H1 (cell line): ENCODE results near the gene AIF1. TPM values are rescaled to one million over a fixed set of nuclear protein-coding genes. Genes with fewer than 3 reads are reported as not detected.

Experiments
- CTCF ChIA-PET: fragments of 300-600 bp; sonication (Branson Sonifier 250); formaldehyde crosslinking; loops from one replicate; lab custom pipeline; 2021; ENCODE audit not compliant: partially characterized antibody; lab: Charles Lee
- POLR2A ChIA-PET: fragments of 300-600 bp; sonication (Branson Sonifier 250); formaldehyde crosslinking; loops from one replicate; lab custom pipeline; 2021; ENCODE audit warnings: inconsistent platforms; ENCODE audit not compliant: partially characterized antibody; lab: Charles Lee
- DNase-seq, 2 experiments: peaks; one replicate each; pipeline versions ENCODE4 v3.0.0 to v3.0.0-alpha.2; 2010 to 2022; ENCODE audit warnings: low spot score in 2 of 2, low read depth in 1 of 2, mixed read lengths in 1 of 2
- FAIRE-seq: peaks from 2 replicates; lab custom pipeline; 2011; peaks lifted over from hg19 to GRCh38; lab: Jason Lieb, UNC
- H2AFZ ChIP-seq: 2 replicates; pipeline ENCODE4 v1.8.1; 2012; ENCODE audit warnings: low read length, inconsistent platforms
- H2AK5ac ChIP-seq: 2 replicates; pipeline ENCODE4 v1.6.1; 2013; ENCODE audit warnings: low read depth, low read length
- H2BK120ac ChIP-seq: replicated peaks from 2 replicates; pipeline ENCODE3; 2013; ENCODE audit warnings: low read depth, low read length, inconsistent platforms
- H2BK12ac ChIP-seq: 2 replicates; pipeline ENCODE4 v1.6.1; 2013; ENCODE audit warnings: low read depth, low read length
- H2BK15ac ChIP-seq: 2 replicates; pipeline ENCODE4 v1.6.1; 2013; ENCODE audit warnings: low read length
- H2BK20ac ChIP-seq: 2 replicates; pipeline ENCODE4 v1.6.1; 2013; ENCODE audit warnings: low read length
- H2BK5ac ChIP-seq: 2 replicates; pipeline ENCODE4 v1.6.1; 2013; ENCODE audit warnings: low read depth, low read length
- H3K14ac ChIP-seq: 2 replicates; pipeline ENCODE4 v1.6.1; 2013; ENCODE audit warnings: inconsistent platforms; ENCODE audit not compliant: insufficient read length
- H3K18ac ChIP-seq: 2 replicates; pipeline ENCODE4 v1.6.1; 2013; ENCODE audit warnings: low read length; ENCODE audit errors: extremely low read depth
- H3K23ac ChIP-seq: 2 replicates; pipeline ENCODE4 v1.6.1; 2013; ENCODE audit warnings: inconsistent platforms; ENCODE audit not compliant: insufficient read length
- H3K23me2 ChIP-seq: 2 replicates; pipeline ENCODE4 v1.6.1; 2013; ENCODE audit warnings: low read depth, low read length
- H3K27ac ChIP-seq: 2 replicates; pipeline ENCODE4 v1.6.1; 2011; ENCODE audit warnings: low read depth, low read length, inconsistent platforms
- H3K27me3 ChIP-seq, 4 experiments: replicated peaks in 1 of 4; 1 replicate in 1 of 4; 2 replicates in 3 of 4; pipeline versions ENCODE4 v1.6.1 to v1.8.1; 2011 to 2013; ENCODE audit warnings: low read length in 3 of 4, mild to moderate bottlenecking in 3 of 4, inconsistent platforms in 2 of 4, mixed read lengths in 2 of 4, moderate library complexity in 1 of 4; ENCODE audit not compliant: control insufficient read depth in 3 of 4, insufficient read depth in 3 of 4; ENCODE audit errors: extremely low read depth in 1 of 4
- H3K36me3 ChIP-seq, 4 experiments: 2 replicates each; pipeline versions ENCODE4 v1.6.1 to v1.8.1; 2011 to 2013; ENCODE audit warnings: mild to moderate bottlenecking in 4 of 4, low read length in 3 of 4, moderate library complexity in 2 of 4, control low read depth in 1 of 4, inconsistent platforms in 1 of 4; ENCODE audit not compliant: insufficient read depth in 4 of 4, control insufficient read depth in 2 of 4
- H3K4ac ChIP-seq: replicated peaks from 2 replicates; pipeline ENCODE3; 2013; ENCODE audit warnings: low read length, low read depth, mixed read lengths, inconsistent platforms; ENCODE audit not compliant: insufficient read length
- H3K4me1 ChIP-seq, 4 experiments: replicated peaks in 1 of 4; 1 replicate in 1 of 4; 2 replicates in 3 of 4; pipeline versions ENCODE4 v1.6.1 to v1.8.1; 2011 to 2013; ENCODE audit warnings: low read length in 3 of 4, inconsistent platforms in 2 of 4, mixed read lengths in 1 of 4; ENCODE audit not compliant: insufficient read depth in 4 of 4, control insufficient read depth in 3 of 4
- H3K4me2 ChIP-seq, 2 experiments: 2 replicates each; pipeline versions ENCODE4 v1.6.1 to v1.8.1; 2011 to 2013; ENCODE audit warnings: low read depth in 2 of 2, low read length in 2 of 2, control low read depth in 1 of 2, inconsistent platforms in 1 of 2, mild to moderate bottlenecking in 1 of 2; ENCODE audit not compliant: insufficient read depth in 1 of 2
- H3K4me3 ChIP-seq, 4 experiments: fragments of 200-600, 300-600 bp in 1 of 4; sonication (generic), shearing (Covaris generic), sonication (Bioruptor Twin) in 1 of 4; 2 replicates each; pipeline versions ENCODE4 v1.5.1 to v1.8.1; 2011 to 2016; ENCODE audit warnings: low read length in 4 of 4, low read depth in 3 of 4, control low read depth in 2 of 4, inconsistent platforms in 2 of 4, mild to moderate bottlenecking in 2 of 4, mixed read lengths in 1 of 4, moderate library complexity in 1 of 4; ENCODE audit not compliant: insufficient read depth in 2 of 4; ENCODE audit errors: extremely low read depth in 1 of 4
- H3K56ac ChIP-seq: replicated peaks from 2 replicates; pipeline ENCODE3; 2013; ENCODE audit warnings: low read depth, mild to moderate bottlenecking, mixed read lengths, low read length, inconsistent platforms; ENCODE audit not compliant: insufficient read length
- H3K79me1 ChIP-seq: 2 replicates; pipeline ENCODE4 v1.6.1; 2013; ENCODE audit warnings: low read depth, low read length, control low read depth
- H3K79me2 ChIP-seq, 2 experiments: 2 replicates each; pipeline versions ENCODE4 v1.6.1 to v1.8.1; 2012 to 2013; ENCODE audit warnings: low read length in 2 of 2, mild to moderate bottlenecking in 2 of 2, inconsistent platforms in 1 of 2; ENCODE audit not compliant: insufficient read depth in 2 of 2, control insufficient read depth in 1 of 2
- H3K9ac ChIP-seq, 4 experiments: replicated peaks in 1 of 4; 1 replicate in 1 of 4; 2 replicates in 3 of 4; pipeline versions ENCODE4 v1.6.1 to v1.8.1; 2011 to 2013; ENCODE audit warnings: low read depth in 3 of 4, low read length in 3 of 4, control low read depth in 2 of 4, mild to moderate bottlenecking in 2 of 4, moderate library complexity in 2 of 4, inconsistent platforms in 1 of 4; ENCODE audit errors: extremely low read depth in 1 of 4
- H3K9me3 ChIP-seq, 2 experiments: 2 replicates each; pipeline versions ENCODE4 v1.6.1 to v1.8.1; 2012 to 2013; ENCODE audit warnings: mild to moderate bottlenecking in 2 of 2, moderate library complexity in 2 of 2, control low read depth in 1 of 2, inconsistent platforms in 1 of 2, low read depth in 1 of 2, low read length in 1 of 2, mixed read lengths in 1 of 2; ENCODE audit not compliant: insufficient read depth in 2 of 2
- H4K20me1 ChIP-seq, 2 experiments: replicated peaks in 1 of 2; 2 replicates each; pipeline versions ENCODE3 to v1.8.1; 2011 to 2013; ENCODE audit warnings: inconsistent platforms in 2 of 2, low read length in 2 of 2, mild to moderate bottlenecking in 1 of 2; ENCODE audit not compliant: insufficient read depth in 2 of 2, control insufficient read depth in 1 of 2
- H4K5ac ChIP-seq: 2 replicates; pipeline ENCODE4 v1.6.1; 2013; ENCODE audit warnings: low read length, low read depth, mixed read lengths, inconsistent platforms; ENCODE audit not compliant: insufficient read length
- H4K8ac ChIP-seq: 2 replicates; pipeline ENCODE4 v1.8.0; 2013; ENCODE audit warnings: mild to moderate bottlenecking, moderate library complexity, low read length, inconsistent platforms; ENCODE audit not compliant: insufficient read depth; ENCODE audit errors: extremely low read depth
- H4K91ac ChIP-seq: replicated peaks from 2 replicates; pipeline ENCODE3; 2013; ENCODE audit warnings: low read length, mixed read lengths, inconsistent platforms; ENCODE audit not compliant: insufficient read length
- ATF2 ChIP-seq: IDR thresholded peaks from 2 replicates; pipeline ENCODE4 v1.6.1; 2012; ENCODE audit warnings: low read length, inconsistent platforms
- BCL11A ChIP-seq, 2 experiments: IDR thresholded peaks; one replicate each; pipeline ENCODE4 v1.6.1; 2011; ENCODE audit warnings: low read depth in 2 of 2, low read length in 2 of 2, mild to moderate bottlenecking in 2 of 2
- EGR1 ChIP-seq: IDR thresholded peaks from 2 replicates; pipeline ENCODE4 v1.6.1; 2011; ENCODE audit warnings: low read depth, low read length, borderline replicate concordance
- FOSL1 ChIP-seq: IDR thresholded peaks from 2 replicates; pipeline ENCODE4 v1.6.1; 2011; ENCODE audit warnings: mild to moderate bottlenecking, low read depth, low read length, moderate library complexity; ENCODE audit not compliant: insufficient read depth
- PHF8 ChIP-seq: fragments of 200-600 bp; sonication (generic); conservative IDR thresholded peaks from 2 replicates; pipeline ENCODE4 v1.7.1; 2012; ENCODE audit warnings: low read depth, mild to moderate bottlenecking, inconsistent platforms, low read length, moderate library complexity
- POLR2A ChIP-seq, 2 experiments: IDR thresholded peaks; 1 replicate in 1 of 2; 2 replicates in 1 of 2; pipeline ENCODE4 v1.6.1; 2011; ENCODE audit warnings: low read depth in 2 of 2, low read length in 2 of 2, mild to moderate bottlenecking in 2 of 2; ENCODE audit errors: control extremely low read depth in 1 of 2
- RAD21 ChIP-seq, 2 experiments: IDR thresholded peaks in 1 of 2; conservative IDR thresholded peaks in 1 of 2; 2 replicates each; pipeline ENCODE4 v1.6.1; 2011; ENCODE audit warnings: low read depth in 2 of 2, low read length in 2 of 2, improper control_type of control experiment in 1 of 2, inconsistent platforms in 1 of 2, mild to moderate bottlenecking in 1 of 2, moderate library complexity in 1 of 2
- WGBS, 2 experiments: shearing (Covaris generic) in 1 of 2; methylation state at CpG; one replicate each; pipeline versions ENCODE4 v1.1.6 to v1.1.7; 2013 to 2015; ENCODE audit warnings: low lambda C conversion rate in 2 of 2, mixed read lengths in 2 of 2, inconsistent platforms in 1 of 2, low coverage in 1 of 2, missing lambda C conversion rate in 1 of 2; ENCODE audit not compliant: insufficient replicate concordance in 2 of 2, insufficient coverage in 1 of 2, insufficient read length in 1 of 2; ENCODE audit errors: extremely low coverage in 1 of 2, missing lambda C conversion rate in 1 of 2; 5-methylcytosine and 5-hydroxymethylcytosine counted together
- polyA plus RNA-seq, 7 experiments: library from polyadenylated mRNA; depleted of rRNA in 3 of 7; stranded (reverse) in 5 of 7; unstranded in 2 of 7; fragments of >200 nt in 5 of 7; fragments of 200-250 nt in 2 of 7; gene quantifications; 1 replicate in 5 of 7; 2 replicates in 1 of 7; 4 replicates in 1 of 7; pipeline versions ENCODE4 v1.2.1 to v1.2.3, GENCODE V29; 2011 to 2013; ENCODE audit warnings: missing spikeins in 2 of 7, mixed read lengths in 2 of 7
- total RNA-seq: library from RNA; stranded (reverse); fragmentation: NEBNext Ultra II Directional; extraction: Animal tissue kit (Norgen Biotek cat#: 25700); gene quantifications from 2 replicates; pipeline ENCODE4 v1.2.1, GENCODE V29; 2021
- TF ChIP-seq, protein P1 (sequence below): IDR thresholded peaks from 2 replicates; pipeline ENCODE4 v1.6.1; 2011; ENCODE audit warnings: low read depth, mild to moderate bottlenecking, low read length; ENCODE audit not compliant: insufficient read depth

Gene AIF1
- total and polyA plus RNA-seq, 2 of the 8 experiments (the other 6 are each of a cell fraction or from before 2014, with no cell fraction given), result 6.3 to 9.8 TPM

- H3K4me2 ChIP-seq, result peak overlapping the region; percentile 62 to 84
- H3K27me3 ChIP-seq, result peaks cover 0 to 8% (median 7%) of the 10 kb centered on the region in 4 experiments; a peak in 5 of 7 replicates
- H3K4ac ChIP-seq, result no peak overlapping the region
- no peak for FAIRE-seq
- no peak overlapping the region for H2AK5ac ChIP-seq
- H3K18ac ChIP-seq, result no peak overlapping the region
- no peaks in the 10 kb centered on the region for H3K36me3 ChIP-seq
- 86% methylated on average over 8 of the region's 8 CpGs; no CpG with 5 or more reads in 1 of the 2 experiments for WGBS, 2 experiments
- H4K20me1 ChIP-seq, result no peaks in the 10 kb centered on the region
- peaks cover 9% of the 10 kb centered on the region; the same call in 1 of the 2 replicates for H3K23me2 ChIP-seq
- H4K91ac ChIP-seq, result no peak overlapping the region
- H3K79me1 ChIP-seq, result no peaks in the 10 kb centered on the region
- H2BK12ac ChIP-seq, result peak overlapping the region; percentile 75; the same call in 1 of the 2 replicates
- no peak overlapping the region for H4K5ac ChIP-seq
- H3K23ac ChIP-seq, result no peak overlapping the region
- H3K56ac ChIP-seq, result no peak overlapping the region
- H3K27ac ChIP-seq, result no peak overlapping the region
- no peak for DNase-seq
- H2BK20ac ChIP-seq, result no peak overlapping the region
- H2AFZ ChIP-seq, result no peak overlapping the region
- ChIA-PET CTCF (interaction anchor here (0.6 to 19.2 kb wide), 16 partner anchors 11 to 280 kb away, joined by 3 to 640 read pairs (median 6); partner anchors contain the start of genes ATP6V1G2, DDX39B, LST1 and LTB), POLR2A (interaction anchor here (0.7 to 12.2 kb wide), 15 partner anchors 9 to 138 kb away, joined by 3 to 110 read pairs (median 5); partner anchors contain the start of genes ATP6V1G2, C6orf47, DDX39B and NFKBIL1)
- peaks cover 0 to 6% (median 6%) of the 10 kb centered on the region in 4 experiments; a peak in 6 of 7 replicates for H3K4me1 ChIP-seq
- peak overlapping the region; percentile 31; the same call in 1 of the 2 replicates for H2BK15ac ChIP-seq
- no peaks in the 10 kb centered on the region for H3K79me2 ChIP-seq
- H3K9ac ChIP-seq, result no peak overlapping the region
- H3K9me3 ChIP-seq, result no peaks in the 10 kb centered on the region
- H3K14ac ChIP-seq, result no peak overlapping the region
- H2BK5ac ChIP-seq, result no peak overlapping the region
- peak overlapping the region in 2 of 4 experiments; percentile 54 to 82; a peak in 3 of 8 replicates for H3K4me3 ChIP-seq
- H4K8ac ChIP-seq, result no peak overlapping the region
- no peak overlapping the region for H2BK120ac ChIP-seq
- no peak for TF ChIP-seq FOSL1
- TF ChIP-seq PHF8, result no peak
- TF ChIP-seq ATF2, result no peak
- no peak for TF ChIP-seq EGR1
- no peak for TF ChIP-seq RAD21 (IDR thresholded peaks at IDR 0.05 in 1 of 2, conservative IDR thresholded peaks at IDR 0.05 in 1 of 2; ENCODE audit: low read depth in 2 of 2, low read length in 2 of 2)
- TF ChIP-seq, protein P1, sequence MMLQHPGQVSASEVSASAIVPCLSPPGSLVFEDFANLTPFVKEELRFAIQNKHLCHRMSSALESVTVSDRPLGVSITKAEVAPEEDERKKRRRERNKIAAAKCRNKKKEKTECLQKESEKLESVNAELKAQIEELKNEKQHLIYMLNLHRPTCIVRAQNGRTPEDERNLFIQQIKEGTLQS, result no peak
- no peak for TF ChIP-seq POLR2A (IDR thresholded peaks at IDR 0.05; ENCODE audit: control extremely low read depth in 1 of 2, low read depth in 2 of 2, low read length in 2 of 2)
- no peak for TF ChIP-seq BCL11A (IDR thresholded peaks at IDR 0.05; ENCODE audit: low read depth in 2 of 2, low read length in 2 of 2)
Measured at GRCh38 chr6:31579546-31580437, 35.2 kb upstream of the AIF1 start.
